Measurements from ENCODE around the gene SPRR5.

Gene SPRR5

GRCh38 chr1:152980676-152981075, 33.7 kb downstream of the SPRR5 start:
- H3K4me3 ChIP-seq (IDR thresholded peaks at IDR 0.05; ENCODE audit: insufficient read depth, low read depth, low read length): no peak overlapping the region
- H3K9ac ChIP-seq: no peak overlapping the region
- TF ChIP-seq, protein P1, sequence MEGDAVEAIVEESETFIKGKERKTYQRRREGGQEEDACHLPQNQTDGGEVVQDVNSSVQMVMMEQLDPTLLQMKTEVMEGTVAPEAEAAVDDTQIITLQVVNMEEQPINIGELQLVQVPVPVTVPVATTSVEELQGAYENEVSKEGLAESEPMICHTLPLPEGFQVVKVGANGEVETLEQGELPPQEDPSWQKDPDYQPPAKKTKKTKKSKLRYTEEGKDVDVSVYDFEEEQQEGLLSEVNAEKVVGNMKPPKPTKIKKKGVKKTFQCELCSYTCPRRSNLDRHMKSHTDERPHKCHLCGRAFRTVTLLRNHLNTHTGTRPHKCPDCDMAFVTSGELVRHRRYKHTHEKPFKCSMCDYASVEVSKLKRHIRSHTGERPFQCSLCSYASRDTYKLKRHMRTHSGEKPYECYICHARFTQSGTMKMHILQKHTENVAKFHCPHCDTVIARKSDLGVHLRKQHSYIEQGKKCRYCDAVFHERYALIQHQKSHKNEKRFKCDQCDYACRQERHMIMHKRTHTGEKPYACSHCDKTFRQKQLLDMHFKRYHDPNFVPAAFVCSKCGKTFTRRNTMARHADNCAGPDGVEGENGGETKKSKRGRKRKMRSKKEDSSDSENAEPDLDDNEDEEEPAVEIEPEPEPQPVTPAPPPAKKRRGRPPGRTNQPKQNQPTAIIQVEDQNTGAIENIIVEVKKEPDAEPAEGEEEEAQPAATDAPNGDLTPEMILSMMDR (conservative IDR thresholded peaks at IDR 0.05; ENCODE audit: low read depth, low read length): no peak
- H3K4me1 ChIP-seq (ENCODE audit: low read depth, poor library complexity, severe bottlenecking): no peaks in the 10 kb centered on the region
- H2AFZ ChIP-seq (ENCODE audit: low read depth): no peak overlapping the region
- H3K27me3 ChIP-seq (ENCODE audit: insufficient read depth, low read depth): no peaks in the 10 kb centered on the region
- H3K36me3 ChIP-seq (ENCODE audit: insufficient read depth): no peaks in the 10 kb centered on the region
- no peaks in the 10 kb centered on the region for H4K20me1 ChIP-seq (ENCODE audit: insufficient read depth)
- no peak overlapping the region for H3K27ac ChIP-seq
- H3K4me2 ChIP-seq: no peak overlapping the region
- H3K79me2 ChIP-seq (ENCODE audit: insufficient read depth, low read depth): no peaks in the 10 kb centered on the region

- no peaks in the 10 kb centered on the region for H3K4me1 ChIP-seq (ENCODE audit: low read depth, poor library complexity, severe bottlenecking)
- no peak overlapping the region for H3K4me3 ChIP-seq (IDR thresholded peaks at IDR 0.05; ENCODE audit: insufficient read depth, low read depth, low read length)
- TF ChIP-seq, protein P1 (conservative IDR thresholded peaks at IDR 0.05; ENCODE audit: low read depth, low read length): no peak
- H3K27ac ChIP-seq: no peak overlapping the region
- H3K79me2 ChIP-seq (ENCODE audit: insufficient read depth, low read depth): no peaks in the 10 kb centered on the region
- no peaks in the 10 kb centered on the region for H4K20me1 ChIP-seq (ENCODE audit: insufficient read depth)
- H2AFZ ChIP-seq (ENCODE audit: low read depth): no peak overlapping the region
- H3K4me2 ChIP-seq: no peak overlapping the region
- no peak overlapping the region for H3K9ac ChIP-seq
- no peaks in the 10 kb centered on the region for H3K27me3 ChIP-seq (ENCODE audit: insufficient read depth, low read depth)
- no peaks in the 10 kb centered on the region for H3K36me3 ChIP-seq (ENCODE audit: insufficient read depth)
These were observed 34.3 kb downstream of the SPRR5 start for GRCh38 chr1:152981146-152981871.

DNA sequence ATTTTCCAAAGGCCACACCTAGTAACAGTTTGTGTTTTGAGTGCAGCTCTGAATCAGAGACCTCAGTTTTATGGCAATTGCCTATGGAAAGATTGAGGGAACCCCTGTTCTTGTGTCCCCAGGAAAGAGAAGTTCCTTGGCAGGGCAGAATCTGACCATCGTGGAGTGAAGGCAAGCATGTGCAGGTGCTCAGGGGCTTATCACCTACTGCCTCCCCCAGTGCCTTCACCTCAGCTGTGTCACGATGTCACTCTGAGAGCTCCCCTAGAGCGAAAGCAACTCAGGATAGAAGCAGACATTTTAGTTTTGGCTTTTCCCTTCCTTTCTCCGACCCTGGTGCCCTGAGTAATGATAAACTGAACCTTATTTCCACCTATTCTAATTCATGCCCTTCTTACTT, 35.1 kb downstream of the SPRR5 start:
- Histone ChIP-seq H2AFZ (ENCODE audit: low read depth) (no peak overlapping the region), H3K4me2 (no peak overlapping the region), H3K9ac (no peak overlapping the region), H3K4me3 (IDR thresholded peaks at IDR 0.05; ENCODE audit: insufficient read depth, low read depth, low read length) (no peak overlapping the region), H3K27ac (no peak overlapping the region), H3K27me3 (ENCODE audit: insufficient read depth, low read depth) (no peaks in the 10 kb centered on the region), H3K36me3 (ENCODE audit: insufficient read depth) (no peaks in the 10 kb centered on the region), H3K79me2 (ENCODE audit: insufficient read depth, low read depth) (no peaks in the 10 kb centered on the region), H3K4me1 (ENCODE audit: low read depth, poor library complexity, severe bottlenecking) (no peaks in the 10 kb centered on the region), H4K20me1 (ENCODE audit: insufficient read depth) (no peaks in the 10 kb centered on the region)
- TF ChIP-seq, protein P1 (conservative IDR thresholded peaks at IDR 0.05; ENCODE audit: low read depth, low read length): no peak

GRCh38 chr1:152983234-152983633, 36.2 kb downstream of the SPRR5 start:
- no peak overlapping the region for H3K4me2 ChIP-seq

More at GRCh38 chr1:152983234-152983633, 36.2 kb downstream of the SPRR5 start:
- Histone ChIP-seq H3K36me3 (ENCODE audit: insufficient read depth) (no peaks in the 10 kb centered on the region), H3K4me3 (IDR thresholded peaks at IDR 0.05; ENCODE audit: insufficient read depth, low read depth, low read length) (no peak overlapping the region), H3K4me1 (ENCODE audit: low read depth, poor library complexity, severe bottlenecking) (no peaks in the 10 kb centered on the region), H3K27me3 (ENCODE audit: insufficient read depth, low read depth) (no peaks in the 10 kb centered on the region), H3K27ac (no peak overlapping the region), H3K9ac (no peak overlapping the region), H3K79me2 (ENCODE audit: insufficient read depth, low read depth) (no peaks in the 10 kb centered on the region), H4K20me1 (ENCODE audit: insufficient read depth) (no peaks in the 10 kb centered on the region), H2AFZ (ENCODE audit: low read depth) (no peak overlapping the region)
- TF ChIP-seq, protein P1 (conservative IDR thresholded peaks at IDR 0.05; ENCODE audit: low read depth, low read length): no peak
